Esophagus muscularis mucosa (tissue), 4 donors: ENCODE measurements around the gene SETDB2. TPM values are rescaled to one million over a fixed set of nuclear protein-coding genes. Genes with fewer than 3 reads are reported as not detected.

Experiments
- DNase-seq: peaks from one replicate; pipeline ENCODE4 v3.0.0-alpha.2; 2017; ENCODE audit errors: extremely low spot score
- H3K27ac ChIP-seq, 4 donors: fragments of 200-600 bp; sonication (generic); replicated peaks in 1 of 4; 1 replicate in 3 of 4; 2 replicates in 1 of 4; pipeline ENCODE4 v1.5.1; 2016 to 2019; ENCODE audit warnings: mild to moderate bottlenecking in 1 of 4
- H3K27me3 ChIP-seq, 4 donors: fragments of 200-600 bp; sonication (generic); one replicate each; pipeline versions ENCODE4 v1.5.1 to v1.6.0; 2016 to 2019
- H3K36me3 ChIP-seq, 4 donors: fragments of 200-600 bp; sonication (generic); one replicate each; pipeline ENCODE4 v1.5.1; 2016 to 2019
- H3K4me1 ChIP-seq, 4 donors: fragments of 200-600 bp; sonication (generic); one replicate each; pipeline ENCODE4 v1.5.1; 2016 to 2019
- H3K4me3 ChIP-seq, 4 donors: fragments of 200-600 bp; sonication (generic); 1 replicate in 2 of 4; 2 replicates in 2 of 4; pipeline ENCODE4 v1.5.1; 2016 to 2019; ENCODE audit warnings: mild to moderate bottlenecking in 4 of 4, moderate library complexity in 1 of 4
- H3K9me3 ChIP-seq, 4 donors: fragments of 200-600 bp; sonication (generic); 1 replicate in 3 of 4; 2 replicates in 1 of 4; pipeline ENCODE4 v1.5.1; 2016 to 2019
- EP300 ChIP-seq: sonication (generic); formaldehyde crosslinking; IDR thresholded peaks from one replicate; pipeline ENCODE4 v1.6.1; 2017; ENCODE audit warnings: antibody characterized with exemption
- POLR2A ChIP-seq: fragments of 450-650 bp; IDR thresholded peaks from one replicate; pipeline ENCODE4 v1.6.1; 2017; ENCODE audit warnings: antibody characterized with exemption, moderate library complexity, mild to moderate bottlenecking, low read depth
- POLR2AphosphoS5 ChIP-seq, 2 donors: sonication (generic); formaldehyde crosslinking; IDR thresholded peaks; one replicate each; pipeline ENCODE4 v1.6.1; 2017; ENCODE audit warnings: antibody characterized with exemption in 2 of 2
- WGBS: methylation state at CpG from one replicate; pipeline ENCODE4 v1.1.5; 2018; 5-methylcytosine and 5-hydroxymethylcytosine counted together
- intact Hi-C: fragments of 100-400 bp; cut with DNase I; formaldehyde crosslinking; loops from one replicate; pipeline ENCODE4 v1.15.1; 2023
- total RNA-seq, 4 donors: library from RNA; depleted of rRNA; stranded (reverse); fragments of >200 nt; gene quantifications; one replicate each; pipeline versions ENCODE4 v1.1.0 to v1.2.1, GENCODE V29; 2016
- TF ChIP-seq, protein P1 (sequence below), 3 experiments: fragments of 200-600 bp in 2 of 3; fragments of 450-650 bp in 1 of 3; sonication (generic) in 2 of 3; IDR thresholded peaks; one replicate each; pipeline ENCODE4 v1.5.1; 2017 to 2019; ENCODE audit warnings: antibody characterized with exemption in 3 of 3, mild to moderate bottlenecking in 2 of 3, moderate library complexity in 1 of 3

SETDB2 gene
- total RNA-seq, 4 donors from 2014 or later: 8.4 to 13.3 (median 9.3) TPM

DNA sequence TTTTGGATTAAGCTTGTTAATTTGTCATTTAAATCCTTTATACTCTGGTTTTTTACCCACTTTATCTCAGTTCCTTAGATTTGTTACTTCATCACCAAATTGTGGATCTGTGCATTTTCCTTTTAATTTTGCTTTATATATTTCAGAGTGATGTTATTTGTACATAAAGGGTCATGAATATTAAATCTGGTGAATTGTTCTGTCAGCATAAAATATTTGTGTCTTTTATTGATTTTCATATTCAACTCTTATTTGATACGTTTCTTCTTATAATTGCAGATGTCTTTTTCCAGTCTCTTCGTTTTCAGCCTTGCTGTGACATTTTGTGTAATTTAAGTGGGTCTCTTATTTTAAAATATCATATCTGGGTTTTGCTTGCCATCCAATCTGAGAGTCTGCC, 4.7 kb downstream of the SETDB2 start:
- H3K27me3 ChIP-seq: no peaks in the 10 kb centered on the region
- no peak overlapping the region for H3K27ac ChIP-seq
- peaks cover 0 to 5% (median 0%) of the 10 kb centered on the region in 4 donors for H3K36me3 ChIP-seq
- H3K4me3 ChIP-seq: no peak overlapping the region
- no peaks in the 10 kb centered on the region for H3K9me3 ChIP-seq
- intact Hi-C loops: loop anchor here (10.0 kb wide), 1 partner anchor 156 kb away; no protein-coding TSS in a partner anchor
- H3K4me1 ChIP-seq: peaks cover 12 to 55% (median 37%) of the 10 kb centered on the region in 4 donors
- TF ChIP-seq EP300: no peak
- no peak for TF ChIP-seq POLR2AphosphoS5 (IDR thresholded peaks at IDR 0.05)
- TF ChIP-seq, protein P1, sequence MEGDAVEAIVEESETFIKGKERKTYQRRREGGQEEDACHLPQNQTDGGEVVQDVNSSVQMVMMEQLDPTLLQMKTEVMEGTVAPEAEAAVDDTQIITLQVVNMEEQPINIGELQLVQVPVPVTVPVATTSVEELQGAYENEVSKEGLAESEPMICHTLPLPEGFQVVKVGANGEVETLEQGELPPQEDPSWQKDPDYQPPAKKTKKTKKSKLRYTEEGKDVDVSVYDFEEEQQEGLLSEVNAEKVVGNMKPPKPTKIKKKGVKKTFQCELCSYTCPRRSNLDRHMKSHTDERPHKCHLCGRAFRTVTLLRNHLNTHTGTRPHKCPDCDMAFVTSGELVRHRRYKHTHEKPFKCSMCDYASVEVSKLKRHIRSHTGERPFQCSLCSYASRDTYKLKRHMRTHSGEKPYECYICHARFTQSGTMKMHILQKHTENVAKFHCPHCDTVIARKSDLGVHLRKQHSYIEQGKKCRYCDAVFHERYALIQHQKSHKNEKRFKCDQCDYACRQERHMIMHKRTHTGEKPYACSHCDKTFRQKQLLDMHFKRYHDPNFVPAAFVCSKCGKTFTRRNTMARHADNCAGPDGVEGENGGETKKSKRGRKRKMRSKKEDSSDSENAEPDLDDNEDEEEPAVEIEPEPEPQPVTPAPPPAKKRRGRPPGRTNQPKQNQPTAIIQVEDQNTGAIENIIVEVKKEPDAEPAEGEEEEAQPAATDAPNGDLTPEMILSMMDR (IDR thresholded peaks at IDR 0.05): no peak
- 92% methylated on average over 2 of the region's 2 CpGs for WGBS
- no peak for DNase-seq

- Histone ChIP-seq H3K36me3 (peaks cover 0 to 5% (median 0%) of the 10 kb centered on the region in 4 donors), H3K9me3 (no peaks in the 10 kb centered on the region), H3K4me3 (no peak overlapping the region), H3K27me3 (no peaks in the 10 kb centered on the region), H3K27ac (no peak overlapping the region), H3K4me1 (peaks cover 16 to 59% (median 47%) of the 10 kb centered on the region in 4 donors)
- TF ChIP-seq POLR2A (no peak), POLR2AphosphoS5 (IDR thresholded peaks at IDR 0.05) (no peak), EP300 (no peak)
- TF ChIP-seq, protein P1 (IDR thresholded peaks at IDR 0.05): no peak
- WGBS: 79% methylated on average over 3 of the region's 3 CpGs
- intact Hi-C loops: no loop called here
- DNase-seq: no peak
These were observed 6.2 kb downstream of the SETDB2 start for GRCh38 chr13:49450105-49450819.

- Histone ChIP-seq H3K27ac (no peak overlapping the region), H3K4me3 (no peak overlapping the region), H3K36me3 (peaks cover 0 to 5% (median 0%) of the 10 kb centered on the region in 4 donors), H3K27me3 (no peaks in the 10 kb centered on the region), H3K4me1 (peaks cover 8 to 32% (median 23%) of the 10 kb centered on the region in 4 donors), H3K9me3 (no peaks in the 10 kb centered on the region)
- DNase-seq: no peak
- WGBS: 91% methylated on average over 8 of the region's 8 CpGs
- TF ChIP-seq EP300 (no peak), POLR2A (no peak), POLR2AphosphoS5 (IDR thresholded peaks at IDR 0.05) (no peak)
- TF ChIP-seq, protein P1 (IDR thresholded peaks at IDR 0.05): no peak
- intact Hi-C loops: no loop called here
These were observed 8.8 kb downstream of the SETDB2 start for GRCh38 chr13:49452725-49453457.

- H3K9me3 ChIP-seq: no peaks in the 10 kb centered on the region
- peaks cover 4 to 26% (median 19%) of the 10 kb centered on the region in 4 donors for H3K4me1 ChIP-seq
- WGBS: 86% methylated on average over 7 of the region's 7 CpGs
- no peak overlapping the region for H3K27ac ChIP-seq
- TF ChIP-seq EP300 (no peak), POLR2AphosphoS5 (IDR thresholded peaks at IDR 0.05) (no peak), POLR2A (no peak)
- TF ChIP-seq, protein P1 (IDR thresholded peaks at IDR 0.05): no peak
- H3K36me3 ChIP-seq: peaks cover 0 to 5% (median 0%) of the 10 kb centered on the region in 4 donors
- H3K4me3 ChIP-seq: no peak overlapping the region
- no peak for DNase-seq
- intact Hi-C loops: no loop called here
- H3K27me3 ChIP-seq: no peaks in the 10 kb centered on the region
These were observed 9.4 kb downstream of the SETDB2 start for GRCh38 chr13:49453465-49453864.
